Inflammatory macrophage treated with lipopolysaccharide for 1 hour (primary cell): Measurements from ENCODE around the gene A2ML1.
"Not testable (repeated sequence)": the region's sequence is repeated elsewhere in the genome, so short reads cannot be mapped to it uniquely, and the experiment has no call there.

Experiments used
- DNase-seq, 2 donors: peaks; one replicate each; pipeline ENCODE4 v3.0.0-alpha.2; 2020 to 2022

The A2ML1 gene

GRCh38 chr12:8818526-8818925, 3.9 kb upstream of the A2ML1 start:
- DNase-seq: no peak

GRCh38 chr12:8819666-8819980, 2.8 kb upstream of the A2ML1 start:
- DNase-seq: no peak

GRCh38 chr12:8820676-8821407, 1.6 kb upstream of the A2ML1 start:
- DNase-seq: not testable (repeated sequence)

- DNase-seq: no peak
Observed at GRCh38 chr12:8821591-8821990, 830 bp upstream of the A2ML1 start.

GRCh38 chr12:8823565-8824300, 1.3 kb downstream of the A2ML1 start:
- DNase-seq: peak in 1 of 2 donors; percentile 17

GRCh38 chr12:8827551-8828256, 5.3 kb downstream of the A2ML1 start:
- DNase-seq: no peak

GRCh38 chr12:8828257-8829124, 6.1 kb downstream of the A2ML1 start:
- peak in 1 of 2 donors; percentile 17 for DNase-seq

- no peak for DNase-seq
Observed at GRCh38 chr12:8829125-8829518, 6.7 kb downstream of the A2ML1 start.

GRCh38 chr12:8829621-8830020, 7.2 kb downstream of the A2ML1 start:
- no peak for DNase-seq

- no peak for DNase-seq
Observed at GRCh38 chr12:8831116-8831515, 8.7 kb downstream of the A2ML1 start.

GRCh38 chr12:8832500-8832899, 10.1 kb downstream of the A2ML1 start:
- DNase-seq: no peak

- DNase-seq: peak in 1 of 2 donors; percentile 28
Observed at GRCh38 chr12:8834230-8834629, 11.8 kb downstream of the A2ML1 start.

GRCh38 chr12:8837291-8837690, 14.9 kb downstream of the A2ML1 start:
- no peak for DNase-seq

- DNase-seq: no peak
Observed at GRCh38 chr12:8840321-8840720, 17.9 kb downstream of the A2ML1 start.

GRCh38 chr12:8840938-8841633, 18.7 kb downstream of the A2ML1 start:
- no peak for DNase-seq

- no peak for DNase-seq
Observed at GRCh38 chr12:8841778-8842177, 19.4 kb downstream of the A2ML1 start.

GRCh38 chr12:8844665-8845064, 22.2 kb downstream of the A2ML1 start:
- no peak for DNase-seq

GRCh38 chr12:8846305-8846704, 23.9 kb downstream of the A2ML1 start:
- DNase-seq: no peak

GRCh38 chr12:8847435-8847834, 25.0 kb downstream of the A2ML1 start:
- DNase-seq: peak in 1 of 2 donors; percentile 14

GRCh38 chr12:8849876-8850275, 27.5 kb downstream of the A2ML1 start:
- peak; percentile 46 to 61 for DNase-seq

- peak in 1 of 2 donors; percentile 15 for DNase-seq
Observed at GRCh38 chr12:8852119-8852518, 29.7 kb downstream of the A2ML1 start.

GRCh38 chr12:8855891-8856290, 33.5 kb downstream of the A2ML1 start:
- no peak for DNase-seq
